WTC11 (cell line): ENCODE results near the gene IFFO2. TPM values are rescaled to one million over a fixed set of nuclear protein-coding genes. Genes with fewer than 3 reads are reported as not detected.

Experiments used
- ATAC-seq: fragments of 200-7000 bp; cut with Tn5 transposase; 2 replicates; pipeline ENCODE4 v1.10.0; 2021; ENCODE audit warnings: mild to moderate bottlenecking, moderate library complexity
- CTCF ChIA-PET: fragments of 300-600 bp; sonication (Branson Sonifier 250); formaldehyde crosslinking; loops from one replicate; lab custom pipeline; 2021; ENCODE audit warnings: antibody characterized with exemption; lab: Charles Lee
- POLR2A ChIA-PET: fragments of 350-600 bp; sonication (Branson Sonifier 250); formaldehyde crosslinking; loops from one replicate; lab custom pipeline; 2021; ENCODE audit warnings: antibody characterized with exemption; lab: Charles Lee
- DNase-seq: peaks from one replicate; pipeline ENCODE4 v3.0.0; 2021; ENCODE audit warnings: low spot score
- H3K27ac Mint-ChIP-seq: 2 replicates; pipeline ENCODE4 v1.8.0; 2021; ENCODE audit warnings: mixed read lengths
- H3K27me3 Mint-ChIP-seq: 2 replicates; pipeline ENCODE4 v1.8.0; 2021; ENCODE audit warnings: low read depth, mild to moderate bottlenecking, moderate library complexity, mixed read lengths
- H3K36me3 Mint-ChIP-seq: 2 replicates; pipeline ENCODE4 v1.8.0; 2021; ENCODE audit warnings: mixed read lengths
- H3K4me1 Mint-ChIP-seq: 2 replicates; pipeline ENCODE4 v1.8.0; 2022; ENCODE audit warnings: mixed read lengths
- H3K4me3 Mint-ChIP-seq: 2 replicates; pipeline ENCODE4 v1.8.0; 2021; ENCODE audit warnings: mild to moderate bottlenecking, moderate library complexity, mixed read lengths
- H3K9me3 Mint-ChIP-seq: 2 replicates; pipeline ENCODE4 v1.8.0; 2021; ENCODE audit warnings: mixed read lengths
- CREM ChIP-seq: sonication (generic); formaldehyde crosslinking; IDR thresholded peaks from 2 replicates; pipeline ENCODE4 v1.8.1; 2022; ENCODE audit warnings: mild to moderate bottlenecking, missing genetic modification reagents, moderate library complexity
- FOXK1 ChIP-seq: sonication (generic); formaldehyde crosslinking; IDR thresholded peaks from 2 replicates; pipeline ENCODE4 v1.8.0; 2022; ENCODE audit warnings: mild to moderate bottlenecking, moderate library complexity, missing genetic modification reagents
- FOXP1 ChIP-seq: sonication (generic); formaldehyde crosslinking; IDR thresholded peaks from 2 replicates; pipeline ENCODE4 v1.8.0; 2022; ENCODE audit warnings: missing genetic modification reagents, mild to moderate bottlenecking, moderate library complexity, borderline replicate concordance
- IRF2 ChIP-seq: sonication (generic); formaldehyde crosslinking; IDR thresholded peaks from 2 replicates; pipeline ENCODE4 v1.8.0; 2022; ENCODE audit warnings: low read depth, missing genetic modification reagents, borderline replicate concordance
- JAZF1 ChIP-seq: fragments of 250-450 bp; sonication (Bioruptor Pico); IDR thresholded peaks from 2 replicates; pipeline ENCODE4 v1.9.0; 2021; ENCODE audit warnings: moderate library complexity, mild to moderate bottlenecking, inconsistent platforms
- NFE2L1 ChIP-seq: sonication (generic); formaldehyde crosslinking; IDR thresholded peaks from 2 replicates; pipeline ENCODE4 v1.8.1; 2023; ENCODE audit warnings: missing genetic modification reagents
- NR3C1 ChIP-seq: sonication (generic); formaldehyde crosslinking; conservative IDR thresholded peaks from 2 replicates; pipeline ENCODE4 v1.8.1; 2023; ENCODE audit warnings: low read depth, mild to moderate bottlenecking, missing genetic modification reagents
- TCF7 ChIP-seq: sonication (generic); formaldehyde crosslinking; IDR thresholded peaks from 2 replicates; pipeline ENCODE4 v1.8.0; 2022; ENCODE audit warnings: mild to moderate bottlenecking, low read depth, missing genetic modification reagents, moderate library complexity
- ZBTB21 ChIP-seq: sonication (generic); formaldehyde crosslinking; IDR thresholded peaks from 2 replicates; pipeline ENCODE4 v1.8.1; 2023; ENCODE audit warnings: mild to moderate bottlenecking, missing genetic modification reagents, borderline replicate concordance
- ZNF219 ChIP-seq: sonication (generic); formaldehyde crosslinking; IDR thresholded peaks from 2 replicates; pipeline ENCODE4 v1.8.0; 2023; ENCODE audit warnings: missing genetic modification reagents, mild to moderate bottlenecking, borderline replicate concordance
- ZNF232 ChIP-seq: sonication (generic); formaldehyde crosslinking; IDR thresholded peaks from 2 replicates; pipeline ENCODE4 v1.8.0; 2022; ENCODE audit warnings: mild to moderate bottlenecking, missing genetic modification reagents
- ZNF263 ChIP-seq: sonication (generic); formaldehyde crosslinking; IDR thresholded peaks from 2 replicates; pipeline ENCODE4 v1.8.1; 2022; ENCODE audit warnings: low read depth, mild to moderate bottlenecking, moderate library complexity, missing genetic modification reagents
- ZNF317 ChIP-seq: sonication (generic); formaldehyde crosslinking; IDR thresholded peaks from 2 replicates; pipeline ENCODE4 v1.8.1; 2023; ENCODE audit warnings: low read depth, mild to moderate bottlenecking, moderate library complexity, missing genetic modification reagents, borderline replicate concordance
- ZNF396 ChIP-seq: fragments of 250-450 bp; sonication (Bioruptor Pico); IDR thresholded peaks from 2 replicates; pipeline ENCODE4 v1.8.0; 2021; ENCODE audit warnings: mild to moderate bottlenecking, moderate library complexity, borderline replicate concordance
- total RNA-seq: library from RNA; stranded (reverse); gene quantifications from 3 replicates; pipeline ENCODE4 v1.2.3, GENCODE V29; 2021
- TF ChIP-seq, protein P1 (sequence below): sonication (generic); formaldehyde crosslinking; conservative IDR thresholded peaks from 2 replicates; pipeline ENCODE4 v1.8.1; 2023; ENCODE audit warnings: mild to moderate bottlenecking, low read depth, missing genetic modification reagents, moderate library complexity
- TF ChIP-seq, protein P2 (sequence below): fragments of 250-450 bp; sonication (Bioruptor Pico); IDR thresholded peaks from 2 replicates; pipeline ENCODE4 v1.9.0; 2021; ENCODE audit warnings: mild to moderate bottlenecking
- TF ChIP-seq, protein P3 (sequence below): sonication (generic); formaldehyde crosslinking; IDR thresholded peaks from 2 replicates; pipeline ENCODE4 v1.8.0; 2022; ENCODE audit warnings: mild to moderate bottlenecking, missing genetic modification reagents
- TF ChIP-seq, protein P4 (sequence below): fragments of 250-450 bp; sonication (Bioruptor Pico); IDR thresholded peaks from 2 replicates; pipeline ENCODE4 v1.9.0; 2021; ENCODE audit warnings: mild to moderate bottlenecking
- TF ChIP-seq, protein P5 (sequence below): fragments of 250-450 bp; sonication (Bioruptor Pico); IDR thresholded peaks from 2 replicates; pipeline ENCODE4 v1.9.0; 2021; ENCODE audit warnings: moderate library complexity, mild to moderate bottlenecking, inconsistent platforms, borderline replicate concordance
- TF ChIP-seq, protein P6 (sequence below): sonication (generic); formaldehyde crosslinking; IDR thresholded peaks from 2 replicates; pipeline ENCODE4 v1.8.1; 2022; ENCODE audit warnings: missing genetic modification reagents, borderline replicate concordance

Gene IFFO2
- total RNA-seq, 1 experiment from 2014 or later, result 8.1 TPM

DNA sequence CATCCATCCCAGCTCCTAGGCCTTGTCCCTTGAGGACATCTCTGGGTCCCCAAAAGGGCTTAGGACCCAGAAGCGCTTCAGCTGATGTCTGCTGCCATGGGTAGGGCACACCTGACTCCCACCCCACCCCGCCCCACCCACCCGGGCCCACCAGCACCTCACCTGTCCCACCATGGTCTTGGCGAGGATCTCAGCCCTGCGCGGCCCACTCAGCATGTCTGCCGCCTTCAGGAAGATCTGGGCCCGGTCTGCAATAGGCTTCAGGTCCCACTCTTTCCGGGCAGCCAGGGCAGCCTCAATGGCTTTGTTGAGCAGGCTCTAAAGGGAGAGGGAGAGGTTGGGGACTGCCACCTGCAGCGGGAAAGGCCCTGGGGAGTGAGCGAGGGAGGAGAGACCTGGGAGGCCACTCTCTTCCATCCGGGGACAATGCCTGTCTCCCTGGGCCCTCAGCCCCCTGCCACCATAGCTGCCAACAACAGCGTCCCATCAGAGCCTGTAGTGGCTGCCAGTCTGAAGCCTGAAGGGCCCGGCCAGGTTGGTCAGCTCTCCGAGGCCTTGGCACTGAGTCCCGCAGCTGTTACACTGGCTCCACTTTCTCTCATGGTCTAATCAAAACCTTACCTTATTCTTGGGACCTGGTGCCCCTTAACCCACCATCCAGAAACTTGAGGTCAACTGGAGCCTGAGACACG, 71.0 kb downstream of the IFFO2 start:
- POLR2A ChIA-PET, result no interaction called here
- DNase-seq, result no peak
- Mint-ChIP-seq H3K4me3 (no peak overlapping the region), H3K4me1 (no peaks in the 10 kb centered on the region), H3K27me3 (no peaks in the 10 kb centered on the region), H3K36me3 (peaks cover 6% of the 10 kb centered on the region; the same call in 1 of the 2 replicates)
- ATAC-seq, result no peak
- CTCF ChIA-PET, result interaction anchor here (0.9 to 3.5 kb wide), 11 partner anchors 8 to 310 kb away, joined by 3 to 41 read pairs (median 9); no protein-coding TSS in a partner anchor
- no peak for TF ChIP-seq ZNF219 (CRISPR knock-in tag)
- TF ChIP-seq, protein P1, sequence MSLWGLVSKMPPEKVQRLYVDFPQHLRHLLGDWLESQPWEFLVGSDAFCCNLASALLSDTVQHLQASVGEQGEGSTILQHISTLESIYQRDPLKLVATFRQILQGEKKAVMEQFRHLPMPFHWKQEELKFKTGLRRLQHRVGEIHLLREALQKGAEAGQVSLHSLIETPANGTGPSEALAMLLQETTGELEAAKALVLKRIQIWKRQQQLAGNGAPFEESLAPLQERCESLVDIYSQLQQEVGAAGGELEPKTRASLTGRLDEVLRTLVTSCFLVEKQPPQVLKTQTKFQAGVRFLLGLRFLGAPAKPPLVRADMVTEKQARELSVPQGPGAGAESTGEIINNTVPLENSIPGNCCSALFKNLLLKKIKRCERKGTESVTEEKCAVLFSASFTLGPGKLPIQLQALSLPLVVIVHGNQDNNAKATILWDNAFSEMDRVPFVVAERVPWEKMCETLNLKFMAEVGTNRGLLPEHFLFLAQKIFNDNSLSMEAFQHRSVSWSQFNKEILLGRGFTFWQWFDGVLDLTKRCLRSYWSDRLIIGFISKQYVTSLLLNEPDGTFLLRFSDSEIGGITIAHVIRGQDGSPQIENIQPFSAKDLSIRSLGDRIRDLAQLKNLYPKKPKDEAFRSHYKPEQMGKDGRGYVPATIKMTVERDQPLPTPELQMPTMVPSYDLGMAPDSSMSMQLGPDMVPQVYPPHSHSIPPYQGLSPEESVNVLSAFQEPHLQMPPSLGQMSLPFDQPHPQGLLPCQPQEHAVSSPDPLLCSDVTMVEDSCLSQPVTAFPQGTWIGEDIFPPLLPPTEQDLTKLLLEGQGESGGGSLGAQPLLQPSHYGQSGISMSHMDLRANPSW, result no peak
- TF ChIP-seq, protein P2, sequence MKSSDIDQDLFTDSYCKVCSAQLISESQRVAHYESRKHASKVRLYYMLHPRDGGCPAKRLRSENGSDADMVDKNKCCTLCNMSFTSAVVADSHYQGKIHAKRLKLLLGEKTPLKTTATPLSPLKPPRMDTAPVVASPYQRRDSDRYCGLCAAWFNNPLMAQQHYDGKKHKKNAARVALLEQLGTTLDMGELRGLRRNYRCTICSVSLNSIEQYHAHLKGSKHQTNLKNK (CRISPR knock-in tag), result no peak
- TF ChIP-seq IRF2 (CRISPR knock-in tag), result no peak
- TF ChIP-seq CREM (CRISPR knock-in tag), result no peak
- TF ChIP-seq FOXK1 (CRISPR knock-in tag), result no peak
- no peak for TF ChIP-seq ZBTB21 (CRISPR knock-in tag)
- no peak for TF ChIP-seq NFE2L1 (CRISPR knock-in tag)
- TF ChIP-seq, all 79 proteins: peak for 0
- no peaks in the 10 kb centered on the region for H3K9me3 Mint-ChIP-seq
- H3K27ac Mint-ChIP-seq, result no peak overlapping the region

DNA sequence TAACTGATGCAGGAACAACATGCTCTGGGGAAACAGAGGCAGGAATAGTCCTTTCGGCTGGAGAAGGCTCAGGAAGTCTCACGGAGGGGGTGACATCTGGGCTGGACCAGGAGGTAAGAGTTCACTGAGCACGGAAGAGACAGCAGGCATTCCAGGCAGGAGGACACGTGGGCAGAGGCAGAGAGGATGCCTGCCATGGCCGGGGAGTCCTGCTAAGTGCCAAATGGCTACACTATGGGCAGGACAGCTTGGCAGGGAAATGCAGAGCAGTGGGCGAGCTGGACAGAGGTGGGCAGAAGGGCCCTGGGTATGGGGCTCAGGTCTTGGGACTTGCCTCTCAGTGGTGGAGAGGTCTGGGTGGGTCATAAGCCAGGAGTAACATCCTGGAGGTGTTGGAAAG, 71.7 kb downstream of the IFFO2 start:
- no peaks in the 10 kb centered on the region; the same call in 1 of the 2 replicates for H3K4me1 Mint-ChIP-seq
- ChIA-PET POLR2A (interaction anchor here (0.7 kb wide), 1 partner anchor 18 kb away, joined by 4 read pairs; the partner anchor contains the start of gene ALDH4A1), CTCF (interaction anchor here (0.9 to 3.5 kb wide), 29 partner anchors 9 to 556 kb away, joined by 3 to 41 read pairs (median 5); partner anchors contain the start of genes ALDH4A1 and IFFO2)
- H3K9me3 Mint-ChIP-seq, result no peaks in the 10 kb centered on the region
- no peak for TF ChIP-seq FOXP1
- no peak for TF ChIP-seq JAZF1 (CRISPR knock-in tag)
- TF ChIP-seq ZBTB21 (CRISPR knock-in tag), result no peak
- no peak for TF ChIP-seq NR3C1
- no peak for TF ChIP-seq IRF2 (CRISPR knock-in tag)
- TF ChIP-seq, protein P3, sequence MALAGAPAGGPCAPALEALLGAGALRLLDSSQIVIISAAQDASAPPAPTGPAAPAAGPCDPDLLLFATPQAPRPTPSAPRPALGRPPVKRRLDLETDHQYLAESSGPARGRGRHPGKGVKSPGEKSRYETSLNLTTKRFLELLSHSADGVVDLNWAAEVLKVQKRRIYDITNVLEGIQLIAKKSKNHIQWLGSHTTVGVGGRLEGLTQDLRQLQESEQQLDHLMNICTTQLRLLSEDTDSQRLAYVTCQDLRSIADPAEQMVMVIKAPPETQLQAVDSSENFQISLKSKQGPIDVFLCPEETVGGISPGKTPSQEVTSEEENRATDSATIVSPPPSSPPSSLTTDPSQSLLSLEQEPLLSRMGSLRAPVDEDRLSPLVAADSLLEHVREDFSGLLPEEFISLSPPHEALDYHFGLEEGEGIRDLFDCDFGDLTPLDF, result no peak
- TF ChIP-seq, protein P4, sequence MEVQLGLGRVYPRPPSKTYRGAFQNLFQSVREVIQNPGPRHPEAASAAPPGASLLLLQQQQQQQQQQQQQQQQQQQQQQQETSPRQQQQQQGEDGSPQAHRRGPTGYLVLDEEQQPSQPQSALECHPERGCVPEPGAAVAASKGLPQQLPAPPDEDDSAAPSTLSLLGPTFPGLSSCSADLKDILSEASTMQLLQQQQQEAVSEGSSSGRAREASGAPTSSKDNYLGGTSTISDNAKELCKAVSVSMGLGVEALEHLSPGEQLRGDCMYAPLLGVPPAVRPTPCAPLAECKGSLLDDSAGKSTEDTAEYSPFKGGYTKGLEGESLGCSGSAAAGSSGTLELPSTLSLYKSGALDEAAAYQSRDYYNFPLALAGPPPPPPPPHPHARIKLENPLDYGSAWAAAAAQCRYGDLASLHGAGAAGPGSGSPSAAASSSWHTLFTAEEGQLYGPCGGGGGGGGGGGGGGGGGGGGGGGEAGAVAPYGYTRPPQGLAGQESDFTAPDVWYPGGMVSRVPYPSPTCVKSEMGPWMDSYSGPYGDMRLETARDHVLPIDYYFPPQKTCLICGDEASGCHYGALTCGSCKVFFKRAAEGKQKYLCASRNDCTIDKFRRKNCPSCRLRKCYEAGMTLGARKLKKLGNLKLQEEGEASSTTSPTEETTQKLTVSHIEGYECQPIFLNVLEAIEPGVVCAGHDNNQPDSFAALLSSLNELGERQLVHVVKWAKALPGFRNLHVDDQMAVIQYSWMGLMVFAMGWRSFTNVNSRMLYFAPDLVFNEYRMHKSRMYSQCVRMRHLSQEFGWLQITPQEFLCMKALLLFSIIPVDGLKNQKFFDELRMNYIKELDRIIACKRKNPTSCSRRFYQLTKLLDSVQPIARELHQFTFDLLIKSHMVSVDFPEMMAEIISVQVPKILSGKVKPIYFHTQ, result no peak
- no peak for TF ChIP-seq ZNF263
- no peak for TF ChIP-seq ZNF232
- TF ChIP-seq TCF7, result no peak
- TF ChIP-seq, protein P5, sequence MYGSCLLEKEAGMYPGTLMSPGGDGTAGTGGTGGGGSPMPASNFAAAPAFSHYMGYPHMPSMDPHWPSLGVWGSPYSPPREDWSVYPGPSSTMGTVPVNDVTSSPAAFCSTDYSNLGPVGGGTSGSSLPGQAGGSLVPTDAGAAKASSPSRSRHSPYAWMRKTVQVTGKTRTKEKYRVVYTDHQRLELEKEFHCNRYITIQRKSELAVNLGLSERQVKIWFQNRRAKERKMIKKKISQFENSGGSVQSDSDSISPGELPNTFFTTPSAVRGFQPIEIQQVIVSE (CRISPR knock-in tag), result no peak
- TF ChIP-seq, protein P6, sequence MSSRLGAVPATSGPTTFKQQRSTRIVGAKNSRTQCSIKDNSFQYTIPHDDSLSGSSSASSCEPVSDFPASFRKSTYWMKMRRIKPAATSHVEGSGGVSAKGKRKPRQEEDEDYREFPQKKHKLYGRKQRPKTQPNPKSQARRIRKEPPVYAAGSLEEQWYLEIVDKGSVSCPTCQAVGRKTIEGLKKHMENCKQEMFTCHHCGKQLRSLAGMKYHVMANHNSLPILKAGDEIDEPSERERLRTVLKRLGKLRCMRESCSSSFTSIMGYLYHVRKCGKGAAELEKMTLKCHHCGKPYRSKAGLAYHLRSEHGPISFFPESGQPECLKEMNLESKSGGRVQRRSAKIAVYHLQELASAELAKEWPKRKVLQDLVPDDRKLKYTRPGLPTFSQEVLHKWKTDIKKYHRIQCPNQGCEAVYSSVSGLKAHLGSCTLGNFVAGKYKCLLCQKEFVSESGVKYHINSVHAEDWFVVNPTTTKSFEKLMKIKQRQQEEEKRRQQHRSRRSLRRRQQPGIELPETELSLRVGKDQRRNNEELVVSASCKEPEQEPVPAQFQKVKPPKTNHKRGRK (CRISPR knock-in tag), result no peak
- TF ChIP-seq ZNF396, result no peak
- TF ChIP-seq, protein P1, result no peak
- TF ChIP-seq FOXK1 (CRISPR knock-in tag), result no peak
- TF ChIP-seq ZNF317 (CRISPR knock-in tag), result no peak
- no peak for TF ChIP-seq CREM (CRISPR knock-in tag)
- H3K36me3 Mint-ChIP-seq, result peaks cover 6% of the 10 kb centered on the region; the same call in 1 of the 2 replicates
- H3K4me3 Mint-ChIP-seq, result no peak overlapping the region
- ATAC-seq (no peak), DNase-seq (no peak)
- H3K27me3 Mint-ChIP-seq, result no peaks in the 10 kb centered on the region
- H3K27ac Mint-ChIP-seq, result no peak overlapping the region
